HG03354 (cell line): ENCODE measurements around the gene CEP290.
"Not testable (repeated sequence)": the region's sequence is repeated elsewhere in the genome, so short reads cannot be mapped to it uniquely, and the experiment has no call there.

ENCODE experiments used
- ATAC-seq: cut with Tn5 transposase; IDR thresholded peaks from one replicate; pipeline ENCODE4 v1.9.1; 2021; ENCODE audit warnings: mild to moderate bottlenecking; ENCODE audit not compliant: unreplicated experiment, poor library complexity, severe bottlenecking

The CEP290 gene

DNA sequence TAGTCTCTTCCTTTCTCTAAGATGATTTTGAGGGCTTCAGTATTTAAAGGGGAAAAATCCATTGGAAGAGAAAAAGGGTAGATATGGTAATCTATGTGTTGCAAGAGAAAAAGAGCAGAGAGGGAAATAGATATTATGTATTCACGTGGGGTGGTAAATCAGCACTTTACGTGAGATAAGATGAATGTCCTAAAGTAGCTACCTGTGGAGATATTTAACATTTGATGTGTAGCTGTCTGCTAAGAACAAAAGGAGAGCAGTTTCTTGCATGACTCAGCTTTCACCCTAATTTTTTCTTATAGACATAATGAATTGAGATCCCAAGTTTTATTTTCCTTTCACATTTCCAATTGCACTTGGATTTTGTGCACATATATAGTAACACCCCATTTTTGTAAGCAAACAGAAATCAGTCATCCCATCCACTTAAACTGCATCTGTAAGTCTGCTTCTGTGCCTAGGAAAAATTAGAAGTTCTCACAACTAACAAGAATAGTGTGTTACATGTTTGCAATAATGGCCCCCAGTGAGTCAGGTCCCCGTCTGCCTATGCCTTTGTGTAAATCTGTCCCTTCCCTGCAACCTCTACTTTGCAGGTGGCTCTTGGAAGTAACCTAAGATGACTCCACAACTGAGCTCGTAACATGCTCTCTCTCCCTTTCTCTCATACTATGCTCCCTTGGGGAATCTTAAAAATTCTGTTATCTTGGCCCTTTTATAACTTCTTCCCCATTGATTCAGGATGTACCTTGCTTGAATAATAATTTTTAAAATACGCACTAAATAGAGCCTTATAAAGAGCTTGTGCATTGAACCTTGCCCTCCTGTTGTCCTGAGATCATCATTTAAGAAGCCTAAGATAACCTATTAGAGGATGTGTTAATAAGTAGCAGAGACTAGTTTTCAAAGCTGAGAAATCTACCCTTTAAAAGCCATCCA, 3.9 kb upstream of the CEP290 start:
- ATAC-seq = peak; percentile 19

DNA sequence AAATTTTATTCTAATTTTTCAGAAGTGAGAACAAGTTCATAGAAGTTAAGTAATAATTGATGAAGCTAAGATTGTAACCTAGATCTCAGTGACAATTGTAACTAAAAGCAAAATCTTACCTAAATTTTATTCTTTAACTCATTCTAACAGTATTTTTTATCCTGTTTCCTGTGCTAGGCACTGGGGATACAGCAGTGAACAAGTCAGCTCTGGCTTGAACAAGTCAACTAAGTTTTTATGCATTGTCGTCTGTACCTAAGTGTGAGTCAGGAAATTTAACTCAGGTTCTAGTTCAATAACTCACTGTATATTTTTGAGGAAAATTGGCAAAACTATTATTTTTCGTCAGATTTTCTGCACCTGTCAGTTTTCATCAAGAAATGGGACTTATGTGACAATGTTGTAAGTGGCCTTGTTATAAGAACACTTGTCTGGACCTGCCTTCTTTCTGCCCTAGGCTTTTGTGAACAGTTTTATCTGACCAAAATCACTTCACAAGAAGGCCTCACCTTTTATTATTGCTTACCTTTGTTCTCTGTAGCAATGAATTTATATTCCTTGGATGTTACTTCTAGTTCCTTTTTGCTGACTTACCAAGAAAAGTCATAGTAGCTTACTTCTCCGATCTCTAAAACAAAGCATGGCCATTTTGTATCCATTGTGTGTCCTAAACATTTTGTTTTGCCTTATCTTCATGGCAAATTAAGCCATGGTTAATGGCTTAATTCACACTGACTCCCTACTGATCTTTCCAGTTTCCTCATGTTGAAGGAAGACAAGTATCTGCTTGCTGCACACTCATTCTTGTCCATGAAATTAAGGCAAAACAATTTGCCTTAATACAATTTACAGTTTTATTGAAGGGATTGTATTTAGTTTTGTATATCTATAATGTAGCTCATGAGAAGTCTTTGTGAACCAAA, 2.9 kb upstream of the CEP290 start:
- ATAC-seq = no peak

DNA sequence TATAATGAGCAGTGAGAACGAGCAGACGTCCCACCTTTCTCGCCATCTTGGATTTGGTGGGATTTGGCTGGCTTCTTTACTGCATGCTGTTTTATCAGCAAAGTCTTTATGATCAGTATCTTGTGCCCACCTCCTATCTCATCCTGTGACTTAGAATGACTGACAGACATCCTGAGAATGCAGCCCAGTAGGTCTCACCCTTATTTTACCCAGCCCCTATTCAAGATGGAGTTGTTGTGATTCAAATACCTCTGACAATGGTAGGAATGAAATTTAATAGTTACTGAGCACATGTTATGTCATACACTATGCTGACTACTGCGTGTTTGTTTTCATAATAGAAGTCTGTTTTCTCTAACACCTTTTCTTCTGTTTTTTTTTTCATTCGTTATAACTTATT, 2.1 kb upstream of the CEP290 start:
- no peak for ATAC-seq

DNA sequence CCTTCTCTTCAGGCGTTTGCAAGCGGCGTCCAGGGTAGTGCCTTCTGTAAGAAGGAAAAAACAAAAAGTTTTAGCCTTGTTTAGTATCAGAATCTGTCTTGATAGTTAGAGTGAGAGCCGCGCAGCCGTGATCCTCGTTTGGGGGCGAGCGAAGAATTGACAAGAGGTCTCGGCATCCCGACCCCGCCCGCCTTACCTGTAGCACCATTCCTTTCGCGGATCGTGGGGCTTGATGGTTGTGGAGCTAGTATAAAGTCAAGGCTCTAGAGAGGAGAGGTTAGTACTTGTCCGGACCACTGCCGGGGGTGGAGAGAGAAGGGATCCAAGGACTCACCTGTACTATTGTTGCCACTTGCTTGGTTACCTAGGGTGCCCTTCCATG, 713 bp upstream of the CEP290 start:
- ATAC-seq = peak; percentile 4

DNA sequence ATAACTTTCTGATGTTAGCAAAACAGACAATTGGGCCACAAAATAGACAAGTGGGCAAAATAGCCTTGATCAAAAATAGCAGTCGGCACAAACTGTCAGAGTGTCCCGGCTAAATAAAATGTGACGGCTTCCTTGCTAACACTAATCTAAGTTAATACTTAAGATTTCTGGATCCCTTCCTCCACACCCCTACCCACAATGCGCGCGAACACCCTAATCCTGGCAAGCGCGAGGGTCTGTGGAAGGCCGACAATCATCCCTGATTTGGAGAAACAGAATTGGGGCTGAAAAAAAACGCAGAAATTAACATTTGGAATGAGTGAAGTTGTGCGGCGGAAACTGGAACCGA, 489 bp downstream of the CEP290 start:
- ATAC-seq = peak; percentile 0

DNA sequence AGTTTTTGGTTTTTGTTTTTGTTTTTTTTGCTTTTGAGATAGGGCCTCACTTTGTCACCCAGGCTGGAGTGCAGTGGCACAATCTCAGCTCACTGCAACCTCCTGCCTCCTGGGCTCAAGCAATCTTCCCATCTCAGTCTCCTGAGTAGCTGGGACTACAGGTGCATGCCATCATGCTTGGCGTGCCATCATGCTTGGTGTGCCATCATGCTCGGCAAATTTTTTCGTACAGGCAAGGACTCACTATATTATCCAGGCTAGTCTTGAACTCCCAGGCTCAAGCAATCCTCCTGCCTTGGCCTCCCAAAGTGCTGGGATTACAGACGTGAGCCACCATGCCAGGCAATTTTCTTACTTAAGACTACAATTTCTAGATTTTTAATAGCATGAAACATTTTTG, 2.2 kb downstream of the CEP290 start:
- not testable (repeated sequence) for ATAC-seq

DNA sequence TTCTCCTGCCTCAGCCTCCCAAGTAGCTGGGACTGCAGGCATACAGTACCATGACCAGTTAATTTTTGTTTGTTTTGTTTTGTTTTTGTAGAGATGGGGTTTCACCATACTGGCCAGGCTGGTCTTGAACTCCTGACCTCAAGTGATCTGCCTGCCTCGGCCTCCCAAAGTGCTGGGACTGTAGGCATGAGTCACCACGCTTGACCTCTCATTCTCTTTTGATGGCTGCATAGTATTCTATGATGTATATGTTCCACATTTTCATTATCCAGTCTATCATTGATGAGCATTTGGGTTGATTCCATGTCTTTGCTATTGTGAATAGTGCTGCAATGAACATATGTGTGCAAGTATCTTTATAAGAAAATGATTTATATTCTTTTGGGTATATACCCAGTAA, 8.7 kb downstream of the CEP290 start:
- ATAC-seq = not testable (repeated sequence)

GRCh38 chr12:88132392-88132791, 9.5 kb downstream of the CEP290 start:
- ATAC-seq = no peak

DNA sequence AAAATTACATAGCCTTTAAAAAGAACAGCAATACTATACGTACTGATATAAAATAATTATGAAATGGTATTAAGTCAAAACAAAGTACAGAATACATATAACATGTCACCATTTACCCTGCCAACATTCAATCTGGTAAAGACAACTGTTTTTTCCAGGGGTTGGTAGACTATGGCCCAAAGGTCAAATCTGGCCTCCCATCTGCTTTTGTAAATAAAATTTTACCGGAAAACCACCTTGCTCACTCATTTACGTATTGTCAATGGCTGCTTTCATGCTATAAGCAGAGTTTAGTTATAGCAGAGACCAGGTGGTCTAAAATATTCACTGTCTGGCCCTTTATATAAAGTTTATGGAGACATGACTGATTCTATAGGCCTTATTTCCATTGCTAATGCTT, 14.0 kb downstream of the CEP290 start:
- no peak for ATAC-seq

DNA sequence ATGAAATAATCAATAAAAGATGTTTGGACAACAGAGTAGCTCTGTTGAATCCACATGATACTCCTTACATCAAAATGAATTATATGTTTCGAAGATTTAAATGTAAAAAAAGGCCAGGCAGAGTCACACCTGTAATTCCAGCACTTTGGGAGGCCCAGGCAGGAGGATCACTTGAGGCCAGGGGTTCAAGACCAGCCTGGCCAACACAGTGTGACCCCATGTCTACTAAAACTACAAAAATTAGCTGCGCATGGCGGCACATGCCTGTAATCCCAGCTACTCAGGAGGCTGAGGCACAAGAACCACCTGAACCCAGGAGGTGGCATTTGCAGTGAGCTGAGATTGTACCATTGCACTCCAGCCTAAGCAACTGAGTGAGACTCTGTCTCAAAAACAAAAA, 14.8 kb downstream of the CEP290 start:
- ATAC-seq = no peak

- ATAC-seq = no peak
Observed at GRCh38 chr12:88122666-88123065, 19.2 kb downstream of the CEP290 start.

DNA sequence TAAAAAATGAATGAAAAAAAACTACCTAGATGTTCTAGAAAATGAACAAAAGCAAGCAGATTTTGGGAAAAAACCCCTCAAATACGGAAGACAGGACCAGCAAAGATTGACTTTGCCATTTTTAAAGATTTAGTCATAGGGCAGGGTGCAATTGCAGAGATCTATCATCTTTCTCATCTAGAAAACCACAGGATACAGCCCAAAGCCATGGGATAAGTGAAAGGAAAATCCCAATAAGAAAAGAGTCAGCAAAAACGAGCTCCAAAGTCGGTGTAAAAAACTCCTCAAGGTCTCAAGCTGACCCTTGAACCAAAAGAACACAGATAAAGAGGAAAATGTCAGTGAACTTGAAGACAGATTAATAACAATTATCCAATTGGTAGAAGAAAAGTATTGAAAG, 28.0 kb downstream of the CEP290 start:
- no peak for ATAC-seq

DNA sequence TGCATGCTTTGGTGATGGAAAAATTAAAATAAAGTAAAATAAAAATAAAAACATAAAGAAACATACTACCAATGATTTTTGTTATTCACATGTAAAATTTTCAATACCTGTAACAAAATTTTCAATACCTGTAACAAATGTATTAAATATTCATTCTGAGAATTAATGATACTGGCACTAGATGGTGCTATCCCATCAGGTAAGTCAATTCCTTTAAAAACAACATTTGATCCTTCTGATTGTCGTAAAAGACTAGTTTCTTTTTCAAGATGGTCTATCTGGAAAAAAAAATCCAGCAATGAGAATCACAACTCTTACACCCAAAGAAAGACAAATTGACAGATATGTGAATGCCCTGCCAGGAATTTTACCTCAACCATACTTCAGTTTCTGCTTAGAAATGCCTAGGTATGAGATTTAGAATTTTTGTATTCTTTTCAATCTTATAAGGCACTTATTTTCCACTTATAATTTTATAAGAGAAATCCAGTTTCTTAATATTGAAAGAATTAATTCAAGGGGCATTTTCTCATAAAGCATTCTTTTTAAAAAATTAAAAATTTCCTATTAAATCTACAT, 30.7 kb downstream of the CEP290 start:
- peak; percentile 65 for ATAC-seq

DNA sequence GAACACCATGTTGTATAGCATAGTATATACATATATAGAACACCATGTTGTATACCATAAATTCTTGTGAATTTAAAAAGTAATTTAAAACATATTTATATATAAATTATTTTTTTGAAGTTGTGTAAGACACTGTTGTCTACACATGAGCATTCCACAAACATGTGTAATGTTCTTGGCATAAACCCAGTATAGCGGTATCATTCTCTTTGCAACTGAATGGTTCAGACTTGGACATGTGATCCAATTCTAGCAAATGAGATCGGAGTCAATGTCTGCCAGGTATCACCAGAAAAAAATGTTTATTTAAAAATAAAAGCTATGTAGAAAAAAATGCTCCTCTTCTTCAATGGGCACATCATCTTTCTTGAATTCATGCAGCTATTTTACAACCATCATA, 33.9 kb downstream of the CEP290 start:
- no peak for ATAC-seq

DNA sequence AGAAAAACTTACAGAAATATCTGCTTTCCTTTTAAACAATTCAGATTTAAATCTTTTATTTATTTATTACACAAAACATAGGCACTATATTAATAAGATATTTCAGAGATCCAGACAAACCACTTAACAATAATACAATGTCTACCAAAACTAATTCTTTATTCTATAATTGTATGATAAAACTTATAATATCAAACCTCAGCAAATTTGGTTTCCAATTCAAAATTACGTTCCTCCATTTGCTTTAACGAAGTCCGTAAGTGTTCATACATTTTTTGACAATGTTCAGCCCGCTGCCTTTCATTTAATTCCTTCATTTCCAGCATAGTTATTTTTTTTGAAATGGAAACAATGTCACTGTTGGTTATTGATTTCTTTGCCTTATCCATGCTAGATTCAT, 48.3 kb downstream of the CEP290 start:
- no peak for ATAC-seq

GRCh38 chr12:88092771-88093170, 49.1 kb downstream of the CEP290 start:
- no peak for ATAC-seq

DNA sequence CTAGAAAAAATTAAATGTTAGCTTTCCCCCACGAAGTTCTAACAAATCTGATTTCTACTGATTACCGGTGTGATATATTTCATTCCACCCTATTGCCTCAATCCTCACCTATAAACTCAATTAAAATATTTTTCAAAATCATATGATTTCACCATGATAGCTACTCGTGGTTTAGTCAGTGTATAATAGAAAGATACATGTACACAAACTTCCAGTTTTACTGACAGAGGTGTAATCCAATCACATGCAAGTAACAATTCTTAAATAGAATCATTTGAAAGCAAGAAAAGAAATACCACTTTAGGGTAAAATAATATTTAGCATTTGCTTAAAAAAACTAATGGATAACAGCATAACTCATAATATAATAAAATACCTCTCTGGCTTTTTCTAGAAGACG, 57.7 kb downstream of the CEP290 start:
- no peak for ATAC-seq

- no peak for ATAC-seq
Observed at GRCh38 chr12:88083634-88084033, 58.3 kb downstream of the CEP290 start.

GRCh38 chr12:88081247-88081646, 60.6 kb downstream of the CEP290 start:
- no peak for ATAC-seq

DNA sequence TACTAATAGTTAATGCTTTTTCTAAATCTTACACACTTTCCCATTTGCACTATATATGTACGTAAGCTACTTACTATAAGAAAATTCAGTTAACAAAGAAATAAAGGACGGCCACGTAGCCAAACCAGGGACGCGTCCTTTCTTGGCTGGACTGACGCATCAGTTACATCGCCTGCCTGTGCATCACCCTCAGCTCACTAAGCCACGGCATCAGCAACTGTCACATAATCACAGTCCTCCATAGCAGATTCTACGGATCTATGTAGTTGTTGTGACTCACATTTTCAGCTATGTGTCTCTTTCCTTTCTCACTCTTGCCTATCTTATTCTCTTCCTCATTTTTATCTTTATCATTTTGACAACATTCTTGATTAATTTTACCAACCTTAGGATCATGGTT, 74.6 kb downstream of the CEP290 start:
- no peak for ATAC-seq
